ENCODE data around the gene TRIM40. TPM values are rescaled to one million over a fixed set of nuclear protein-coding genes. Genes with fewer than 3 reads are reported as not detected.

Gene TRIM40
- total and polyA plus RNA-seq, 5 donors from 2014 or later, result 0.39 TPM; not detected in 4

- DNase-seq (no peak), ATAC-seq (ENCODE audit: low read depth in 2 of 2) (no peak)
- Mint-ChIP-seq H3K9me3 (no peaks in the 10 kb centered on the region), H3K4me1 (peaks cover 0 to 7% (median 3%) of the 10 kb centered on the region in 4 donors), H3K27ac (no peak overlapping the region), H3K4me3 (no peak overlapping the region), H3K36me3 (no peaks in the 10 kb centered on the region), H3K27me3 (peaks cover 34% of the 10 kb centered on the region)
- H3K9me3 ChIP-seq (ENCODE audit: control insufficient read depth in 2 of 2, low read length in 2 of 2), result no peaks in the 10 kb centered on the region
- no peaks in the 10 kb centered on the region for H3K36me3 ChIP-seq (ENCODE audit: control insufficient read depth, insufficient read depth, low read length)
- no peak overlapping the region for H3K4me3 ChIP-seq (ENCODE audit: low read depth, low read length)
- H3K27me3 ChIP-seq (ENCODE audit: control insufficient read depth, insufficient read depth, low read length), result peaks cover 21% of the 10 kb centered on the region
- no peak overlapping the region for H3K27ac ChIP-seq (ENCODE audit: insufficient read depth, low read length, poor library complexity, severe bottlenecking)
- peaks cover under 1% of the 10 kb centered on the region for H3K4me1 ChIP-seq (ENCODE audit: control insufficient read depth, insufficient read depth, low read length, poor library complexity, severe bottlenecking)
These were observed 22.1 kb downstream of the TRIM40 start for GRCh38 chr6:30157999-30158398.

- Mint-ChIP-seq H3K27ac (no peak overlapping the region), H3K27me3 (peaks cover 28% of the 10 kb centered on the region), H3K36me3 (no peaks in the 10 kb centered on the region), H3K9me3 (no peaks in the 10 kb centered on the region), H3K4me1 (peaks cover 0 to 8% (median 4%) of the 10 kb centered on the region in 4 donors), H3K4me3 (no peak overlapping the region)
- DNase-seq (no peak), ATAC-seq (ENCODE audit: low read depth in 2 of 2) (no peak)
- H3K27ac ChIP-seq (ENCODE audit: insufficient read depth, low read length, poor library complexity, severe bottlenecking), result no peak overlapping the region
- peaks cover 4% of the 10 kb centered on the region for H3K4me1 ChIP-seq (ENCODE audit: control insufficient read depth, insufficient read depth, low read length, poor library complexity, severe bottlenecking)
- H3K36me3 ChIP-seq (ENCODE audit: control insufficient read depth, insufficient read depth, low read length), result no peaks in the 10 kb centered on the region
- no peaks in the 10 kb centered on the region for H3K9me3 ChIP-seq (ENCODE audit: control insufficient read depth in 2 of 2, low read length in 2 of 2)
- no peak overlapping the region for H3K4me3 ChIP-seq (ENCODE audit: low read depth, low read length)
- peaks cover 19% of the 10 kb centered on the region for H3K27me3 ChIP-seq (ENCODE audit: control insufficient read depth, insufficient read depth, low read length)
These were observed 22.6 kb downstream of the TRIM40 start for GRCh38 chr6:30158475-30159040.

DNA sequence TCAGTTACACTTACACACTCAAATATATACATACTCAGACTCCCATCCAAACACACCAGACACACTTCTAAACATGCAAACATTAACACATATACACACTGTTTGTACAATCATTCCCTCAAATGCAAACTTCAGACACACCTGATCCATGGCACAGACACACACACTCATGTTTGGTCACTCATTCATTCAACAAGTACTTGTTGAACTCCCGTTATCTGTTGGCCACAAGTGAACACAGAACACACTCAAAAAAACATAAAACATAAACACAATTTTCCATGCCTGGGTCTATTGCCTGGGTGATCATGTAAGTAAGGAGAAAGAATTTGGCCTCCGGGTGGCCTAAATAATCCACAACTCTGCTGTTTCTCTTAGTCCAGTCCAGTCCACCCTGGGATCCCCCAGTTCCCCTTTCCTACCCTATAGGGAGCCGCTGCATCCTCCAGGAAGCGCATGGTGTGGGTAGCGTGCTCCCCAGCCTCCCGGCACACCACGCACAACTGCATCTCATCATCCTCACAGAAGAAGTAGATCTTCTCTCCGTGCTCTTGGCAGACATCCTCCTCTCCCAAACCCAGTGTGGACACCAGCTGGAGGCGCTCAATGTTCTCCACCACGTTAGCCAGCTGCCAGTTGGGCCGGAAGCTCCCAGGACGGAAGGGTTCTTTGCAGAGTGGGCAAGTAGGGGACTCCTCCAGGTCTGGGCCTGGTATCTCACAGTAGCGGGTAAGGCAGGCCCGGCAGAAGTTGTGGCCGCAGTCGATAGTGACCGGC is 24.3 kb downstream of the TRIM40 start:
- Mint-ChIP-seq H3K27ac (no peak overlapping the region), H3K9me3 (no peaks in the 10 kb centered on the region), H3K4me1 (peaks cover 0 to 16% (median 7%) of the 10 kb centered on the region in 4 donors), H3K27me3 (peaks cover 25% of the 10 kb centered on the region), H3K36me3 (no peaks in the 10 kb centered on the region), H3K4me3 (no peak overlapping the region)
- Histone ChIP-seq H3K27me3 (ENCODE audit: control insufficient read depth, insufficient read depth, low read length) (peaks cover 13% of the 10 kb centered on the region), H3K4me1 (ENCODE audit: control insufficient read depth, insufficient read depth, low read length, poor library complexity, severe bottlenecking) (peaks cover 4% of the 10 kb centered on the region), H3K9me3 (ENCODE audit: control insufficient read depth in 2 of 2, low read length in 2 of 2) (no peaks in the 10 kb centered on the region), H3K27ac (ENCODE audit: insufficient read depth, low read length, poor library complexity, severe bottlenecking) (no peak overlapping the region), H3K4me3 (ENCODE audit: low read depth, low read length) (no peak overlapping the region), H3K36me3 (ENCODE audit: control insufficient read depth, insufficient read depth, low read length) (no peaks in the 10 kb centered on the region)
- ATAC-seq (ENCODE audit: low read depth in 2 of 2) (no peak), DNase-seq (no peak)

GRCh38 chr6:30160785-30161531 is 25.0 kb downstream of the TRIM40 start, which contains the start of gene TRIM10:
TRIM10 (minus strand) TSS chr6:30161211; CDS start chr6:30160858, 353 bp downstream.
- ATAC-seq (ENCODE audit: low read depth in 2 of 2) (no peak), DNase-seq (no peak)
- Histone ChIP-seq H3K27ac (ENCODE audit: insufficient read depth, low read length, poor library complexity, severe bottlenecking) (no peak within 1 kb of the TSS), H3K4me3 (ENCODE audit: low read depth, low read length) (no peak within 1 kb of the TSS), H3K9me3 (ENCODE audit: control insufficient read depth in 2 of 2, low read length in 2 of 2) (no peaks in the 10 kb centered on the region), H3K36me3 (ENCODE audit: control insufficient read depth, insufficient read depth, low read length) (no peaks in the 10 kb centered on the region), H3K4me1 (ENCODE audit: control insufficient read depth, insufficient read depth, low read length, poor library complexity, severe bottlenecking) (peaks cover 4% of the 10 kb centered on the region), H3K27me3 (ENCODE audit: control insufficient read depth, insufficient read depth, low read length) (peaks cover 7% of the 10 kb centered on the region)
- Mint-ChIP-seq H3K27me3 (peaks cover 18% of the 10 kb centered on the region), H3K4me1 (peaks cover 0 to 17% (median 7%) of the 10 kb centered on the region in 4 donors), H3K27ac (no peak within 1 kb of the TSS), H3K4me3 (peak within 1 kb of the TSS in 1 of 4 donors; percentile 42), H3K36me3 (no peaks in the 10 kb centered on the region), H3K9me3 (no peaks in the 10 kb centered on the region)

DNA sequence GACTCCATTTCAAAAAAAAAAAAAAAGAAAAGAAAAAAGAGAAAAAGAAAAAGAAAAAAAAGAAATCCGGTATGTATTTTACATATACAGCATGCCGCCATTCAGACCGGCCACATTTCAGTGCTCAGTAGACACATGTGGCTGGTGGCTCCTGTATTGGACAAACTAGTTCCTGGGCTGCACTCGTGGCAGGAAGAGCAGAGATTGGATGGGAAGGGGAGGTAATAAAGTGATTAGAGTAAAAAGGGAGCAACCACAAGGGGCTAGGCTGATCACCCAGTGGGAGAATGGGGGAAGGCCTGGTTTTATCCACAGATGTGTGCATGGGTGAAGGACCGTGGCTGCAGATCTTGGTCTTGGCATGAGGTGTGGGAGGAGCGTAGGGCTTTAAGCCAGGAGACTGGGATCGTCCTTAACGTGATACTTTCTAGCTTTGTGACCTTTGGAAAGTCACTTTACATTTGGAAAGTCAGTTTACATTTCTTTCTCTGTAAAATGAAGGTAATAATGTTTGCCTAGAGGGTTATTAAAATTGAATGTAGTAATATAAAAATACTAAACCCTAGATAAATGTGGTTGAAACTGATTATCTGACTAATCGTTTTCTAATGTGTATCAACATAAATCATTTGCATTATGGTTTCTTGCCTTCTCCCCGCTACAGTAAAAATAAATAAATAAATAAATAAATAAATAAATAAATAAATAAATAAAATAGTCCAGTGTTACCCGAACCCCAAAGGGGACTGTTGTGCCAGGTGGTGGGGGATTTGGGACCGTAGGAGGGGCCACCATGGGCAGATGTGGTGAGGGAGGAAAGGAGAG is 26.5 kb downstream of the TRIM40 start:
- no peaks in the 10 kb centered on the region for H3K9me3 Mint-ChIP-seq
- no peak for ATAC-seq (ENCODE audit: low read depth in 2 of 2)
- Histone ChIP-seq H3K27ac (ENCODE audit: insufficient read depth, low read length, poor library complexity, severe bottlenecking) (no peak overlapping the region), H3K36me3 (ENCODE audit: control insufficient read depth, insufficient read depth, low read length) (no peaks in the 10 kb centered on the region), H3K9me3 (ENCODE audit: control insufficient read depth in 2 of 2, low read length in 2 of 2) (no peaks in the 10 kb centered on the region), H3K4me1 (ENCODE audit: control insufficient read depth, insufficient read depth, low read length, poor library complexity, severe bottlenecking) (peaks cover 8% of the 10 kb centered on the region), H3K27me3 (ENCODE audit: control insufficient read depth, insufficient read depth, low read length) (peaks cover 2% of the 10 kb centered on the region), H3K4me3 (ENCODE audit: low read depth, low read length) (peak overlapping the region; percentile 26)
- H3K27ac Mint-ChIP-seq, result no peak overlapping the region
- no peaks in the 10 kb centered on the region for H3K36me3 Mint-ChIP-seq
- peaks cover 8% of the 10 kb centered on the region for H3K27me3 Mint-ChIP-seq
- peak overlapping the region in 3 of 4 donors; percentile 30 to 62 (median 42) for H3K4me3 Mint-ChIP-seq
- H3K4me1 Mint-ChIP-seq, result peaks cover 7 to 23% (median 10%) of the 10 kb centered on the region in 4 donors
- no peak for DNase-seq

DNA sequence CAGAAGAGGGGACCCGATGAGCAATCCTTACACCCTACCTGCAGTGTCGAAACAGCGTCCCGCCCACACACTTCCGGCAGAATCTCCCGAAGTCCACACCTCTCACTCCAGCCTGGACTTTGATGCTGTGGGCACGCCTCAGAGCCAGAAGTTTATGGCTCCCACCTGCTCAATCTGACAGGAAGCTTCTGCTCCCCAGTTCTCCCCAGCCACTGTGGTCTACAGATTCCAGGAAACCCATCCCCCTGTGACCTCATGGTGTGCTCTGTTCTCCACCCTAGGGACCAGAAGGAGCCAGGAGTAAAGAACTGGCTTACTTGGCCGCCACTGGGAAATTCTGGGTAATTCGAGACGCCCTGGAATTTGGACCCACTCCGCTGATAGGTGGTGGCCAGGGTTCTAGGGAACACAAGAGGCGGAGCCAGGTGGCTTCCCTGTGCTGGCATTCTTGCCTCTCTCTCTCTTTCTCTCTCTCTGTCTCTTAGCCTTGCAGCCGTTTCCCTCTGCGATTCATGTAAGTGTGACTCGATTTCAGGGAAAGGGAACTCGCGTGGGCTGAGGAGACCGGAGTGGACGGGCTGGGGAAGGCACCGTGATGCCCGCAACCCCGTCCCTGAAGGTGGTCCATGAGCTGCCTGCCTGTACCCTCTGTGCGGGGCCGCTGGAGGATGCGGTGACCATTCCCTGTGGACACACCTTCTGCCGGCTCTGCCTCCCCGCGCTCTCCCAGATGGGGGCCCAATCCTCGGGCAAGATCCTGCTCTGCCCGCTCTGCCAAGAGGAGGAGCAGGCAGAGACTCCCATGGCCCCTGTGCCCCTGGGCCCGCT is 27.4 kb downstream of the TRIM40 start, which contains the start of gene TRIM15:
TSS of gene TRIM15 (plus strand) at position 457 of the 828 bp plus-strand sequence. CDS start at position 596, 139 bp downstream.
- DNase-seq (peak in 2 of 3 donors; percentile 9 to 54), ATAC-seq (ENCODE audit: low read depth in 2 of 2) (peak in 1 of 2 donors; percentile 48)
- peaks cover 4% of the 10 kb centered on the region for H3K27me3 ChIP-seq (ENCODE audit: control insufficient read depth, insufficient read depth, low read length)
- no peaks in the 10 kb centered on the region for H3K9me3 ChIP-seq (ENCODE audit: control insufficient read depth in 2 of 2, low read length in 2 of 2)
- no peaks in the 10 kb centered on the region for H3K36me3 ChIP-seq (ENCODE audit: control insufficient read depth, insufficient read depth, low read length)
- H3K4me1 Mint-ChIP-seq, result peaks cover 7 to 29% (median 14%) of the 10 kb centered on the region in 4 donors
- no peak within 1 kb of the TSS for H3K27ac ChIP-seq (ENCODE audit: insufficient read depth, low read length, poor library complexity, severe bottlenecking)
- peaks cover 8% of the 10 kb centered on the region for H3K4me1 ChIP-seq (ENCODE audit: control insufficient read depth, insufficient read depth, low read length, poor library complexity, severe bottlenecking)
- no peaks in the 10 kb centered on the region for H3K9me3 Mint-ChIP-seq
- H3K27ac Mint-ChIP-seq, result peak within 1 kb of the TSS in 1 of 3 donors; percentile 20
- H3K4me3 ChIP-seq (ENCODE audit: low read depth, low read length), result peak within 1 kb of the TSS; percentile 26
- H3K27me3 Mint-ChIP-seq, result peaks cover 8% of the 10 kb centered on the region
- no peaks in the 10 kb centered on the region for H3K36me3 Mint-ChIP-seq
- H3K4me3 Mint-ChIP-seq, result peak within 1 kb of the TSS in 3 of 4 donors; percentile 30 to 62 (median 42)
